HG02938 (cell line): ENCODE measurements around the gene JAZF1.
"Not testable (repeated sequence)": the region's sequence is repeated elsewhere in the genome, so short reads cannot be mapped to it uniquely, and the experiment has no call there.

ENCODE experiments used
- ATAC-seq: cut with Tn5 transposase; IDR thresholded peaks from one replicate; pipeline ENCODE4 v1.9.1; 2021; ENCODE audit warnings: mild to moderate bottlenecking, moderate library complexity; ENCODE audit not compliant: unreplicated experiment

Gene JAZF1

DNA sequence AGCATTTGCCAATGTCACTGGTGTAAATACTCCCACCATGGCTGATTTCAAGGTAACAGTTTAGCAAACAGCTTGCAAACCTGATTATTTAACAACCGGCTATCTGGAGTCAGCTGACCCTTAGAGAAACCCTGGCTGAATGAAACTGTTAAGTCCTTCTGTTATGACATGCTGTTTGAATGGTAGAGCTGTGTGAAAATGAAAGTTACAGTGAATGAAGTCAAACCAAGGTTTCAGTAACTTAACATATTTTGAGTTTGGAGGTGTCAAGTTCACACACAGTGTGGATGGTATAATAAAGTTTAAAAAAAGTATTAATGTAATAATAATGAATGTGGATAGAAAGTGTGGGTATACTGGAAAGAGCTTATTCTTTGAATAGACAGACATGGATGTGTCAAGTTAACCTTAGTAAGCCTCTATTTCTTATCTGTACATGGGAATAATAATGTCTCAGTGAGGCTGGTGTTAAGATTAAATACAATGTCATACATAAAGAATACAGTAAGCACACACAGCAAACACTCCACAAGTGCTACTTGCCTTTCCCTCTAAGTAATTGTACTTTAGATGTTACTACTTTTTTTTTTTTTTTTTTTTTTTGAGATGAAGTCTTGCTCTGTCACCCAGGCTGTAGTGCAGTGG is 290.3 kb downstream of the JAZF1 start:
- ATAC-seq: peak; percentile 100

DNA sequence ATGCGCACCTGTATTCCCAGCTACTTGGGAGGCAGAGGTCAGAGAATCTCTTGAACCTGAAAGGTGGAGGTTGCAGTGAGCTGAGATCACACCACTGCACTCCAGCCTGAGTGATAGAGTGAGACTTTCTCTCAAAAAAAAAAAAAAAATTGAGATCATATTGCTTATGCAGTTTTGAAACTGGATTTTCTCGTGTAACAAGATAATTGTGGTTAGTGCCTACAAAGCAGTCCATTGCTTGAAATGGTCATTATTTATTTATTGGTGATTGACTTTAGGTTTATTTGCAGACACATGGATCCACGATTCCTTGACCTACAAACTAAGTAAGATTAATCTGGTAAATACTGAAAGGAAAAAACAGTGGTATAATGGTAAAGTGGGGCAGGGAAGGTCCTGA is 290.8 kb downstream of the JAZF1 start:
- no peak for ATAC-seq

DNA sequence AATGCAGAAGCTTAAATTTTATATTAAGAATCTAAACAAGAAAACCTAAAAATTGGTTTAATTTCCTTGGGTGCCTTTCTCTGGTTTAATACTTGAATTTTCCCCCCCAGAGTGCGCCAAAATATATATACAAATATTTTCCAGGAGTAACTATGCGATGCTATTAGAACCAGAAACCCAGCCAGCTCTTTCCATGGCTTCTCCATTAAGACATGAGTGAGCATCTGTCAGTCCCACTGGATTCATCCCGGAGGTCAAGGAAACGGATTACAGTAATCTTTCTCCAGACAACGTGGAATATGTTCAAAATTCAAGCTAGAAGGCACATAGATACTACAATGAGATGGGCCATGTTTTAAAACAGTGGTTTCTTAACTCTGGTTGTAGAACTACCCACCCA is 291.9 kb downstream of the JAZF1 start:
- no peak for ATAC-seq

DNA sequence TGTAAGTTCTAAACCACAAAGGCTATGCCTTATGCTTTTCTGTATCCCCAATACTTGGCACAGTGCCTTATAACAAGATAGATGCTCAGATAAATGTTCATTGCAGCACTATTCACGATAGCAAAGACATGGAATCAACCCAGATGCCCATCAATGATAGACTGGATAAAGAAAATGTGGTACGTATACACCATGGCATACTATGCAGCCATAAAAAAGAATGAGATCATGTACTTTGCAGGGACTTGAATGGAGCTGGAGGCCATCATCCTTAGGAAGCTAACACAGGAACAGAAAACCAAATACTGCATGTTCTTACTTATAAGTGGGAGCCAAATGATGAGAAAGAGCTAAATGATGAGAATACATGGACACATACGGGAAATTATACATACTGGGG is 293.9 kb downstream of the JAZF1 start:
- ATAC-seq: not testable (repeated sequence)

DNA sequence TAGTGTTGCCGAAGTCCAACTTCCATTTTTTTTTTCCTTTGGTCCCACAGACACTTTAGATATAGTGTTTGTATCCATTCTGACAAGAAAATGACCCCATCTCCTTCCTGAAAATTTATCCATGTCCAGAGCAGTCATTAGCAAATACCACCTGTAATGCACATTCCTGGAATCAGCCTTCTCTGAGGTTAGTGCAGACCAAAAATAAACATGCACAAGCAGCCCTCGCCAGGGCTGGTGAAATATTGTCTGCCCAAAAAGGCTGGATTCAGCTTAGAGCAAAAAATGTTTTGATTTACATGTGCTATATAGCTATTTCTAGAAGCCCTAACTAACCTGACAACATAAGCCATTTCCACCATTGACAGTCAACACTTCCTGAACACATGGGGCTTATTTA is 294.9 kb downstream of the JAZF1 start:
- ATAC-seq: no peak

DNA sequence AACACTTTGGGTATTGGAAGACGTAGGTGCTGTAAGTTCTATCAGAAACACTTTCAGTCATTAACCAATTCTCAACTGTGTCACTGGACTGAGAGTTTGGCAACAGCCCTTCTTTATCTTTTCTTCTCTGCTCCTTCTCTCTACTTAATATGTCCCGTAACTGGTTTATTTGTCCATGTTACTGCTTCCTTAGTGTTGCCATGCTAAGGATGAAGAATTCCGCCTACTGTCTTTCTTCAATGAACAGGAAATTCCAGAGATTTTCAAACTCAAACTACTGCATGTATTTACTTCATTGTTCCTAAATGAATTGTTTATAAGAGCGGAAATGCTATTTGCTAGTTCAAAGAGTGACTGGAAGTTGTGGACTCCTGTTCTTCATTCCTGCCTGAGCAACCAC is 296.9 kb downstream of the JAZF1 start:
- no peak for ATAC-seq

DNA sequence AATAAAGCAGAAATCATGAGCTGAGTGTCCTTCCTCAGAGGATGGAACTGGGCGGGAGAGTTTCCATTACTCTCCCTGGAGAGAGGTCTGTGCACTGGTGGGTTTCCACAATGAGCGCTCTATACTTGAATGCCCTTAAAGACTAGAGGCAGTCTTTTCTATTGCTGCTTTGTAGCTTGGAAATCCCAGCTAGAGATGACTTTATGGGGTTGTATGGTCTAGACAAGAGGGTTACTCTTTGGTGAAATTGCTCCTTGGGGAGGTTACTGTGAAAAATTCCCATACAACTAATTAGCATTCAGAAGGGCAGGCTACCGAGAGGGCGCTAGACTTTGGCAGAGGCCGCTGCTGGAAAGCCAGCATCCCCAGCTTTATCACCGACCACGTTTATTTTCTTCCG is 303.8 kb downstream of the JAZF1 start:
- ATAC-seq: no peak

DNA sequence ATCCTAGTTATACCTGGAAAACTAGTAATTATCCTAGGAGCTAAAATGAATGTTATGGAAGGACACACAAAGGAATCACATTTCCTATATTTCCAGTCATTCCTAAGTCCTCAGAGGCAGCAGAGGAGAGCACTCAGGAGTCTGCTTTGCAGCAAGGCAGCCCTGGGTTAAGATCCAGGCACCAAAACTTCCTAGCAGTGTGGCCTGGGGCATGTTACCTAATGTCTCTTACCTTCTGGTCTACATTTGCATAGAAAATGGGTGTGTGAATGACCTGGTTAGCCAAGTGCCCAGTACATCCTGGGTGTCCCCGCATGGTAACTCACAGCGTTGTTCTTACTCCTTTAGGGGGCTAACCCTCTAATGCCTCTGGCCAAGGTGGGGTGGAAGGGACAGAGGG is 304.8 kb downstream of the JAZF1 start:
- no peak for ATAC-seq

DNA sequence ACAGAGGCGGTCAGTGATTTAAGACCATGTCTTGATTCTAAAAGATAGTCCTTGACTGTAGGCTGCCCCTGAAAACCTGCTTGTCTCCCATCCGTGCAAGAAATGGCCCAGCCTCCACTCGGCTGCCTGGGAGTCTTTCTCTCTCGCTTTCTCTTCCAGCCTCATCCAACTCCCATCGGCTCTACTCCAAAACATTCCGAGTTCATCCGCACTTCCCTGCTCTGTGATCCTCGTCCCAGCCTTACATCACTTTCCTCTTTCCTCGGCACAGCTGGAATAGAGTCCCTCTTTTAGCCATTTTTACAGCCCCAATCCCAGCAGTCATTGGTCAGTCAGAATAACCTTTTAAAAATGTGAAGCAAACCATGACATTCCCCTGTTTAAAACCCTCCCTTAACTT is 305.5 kb downstream of the JAZF1 start:
- no peak for ATAC-seq

DNA sequence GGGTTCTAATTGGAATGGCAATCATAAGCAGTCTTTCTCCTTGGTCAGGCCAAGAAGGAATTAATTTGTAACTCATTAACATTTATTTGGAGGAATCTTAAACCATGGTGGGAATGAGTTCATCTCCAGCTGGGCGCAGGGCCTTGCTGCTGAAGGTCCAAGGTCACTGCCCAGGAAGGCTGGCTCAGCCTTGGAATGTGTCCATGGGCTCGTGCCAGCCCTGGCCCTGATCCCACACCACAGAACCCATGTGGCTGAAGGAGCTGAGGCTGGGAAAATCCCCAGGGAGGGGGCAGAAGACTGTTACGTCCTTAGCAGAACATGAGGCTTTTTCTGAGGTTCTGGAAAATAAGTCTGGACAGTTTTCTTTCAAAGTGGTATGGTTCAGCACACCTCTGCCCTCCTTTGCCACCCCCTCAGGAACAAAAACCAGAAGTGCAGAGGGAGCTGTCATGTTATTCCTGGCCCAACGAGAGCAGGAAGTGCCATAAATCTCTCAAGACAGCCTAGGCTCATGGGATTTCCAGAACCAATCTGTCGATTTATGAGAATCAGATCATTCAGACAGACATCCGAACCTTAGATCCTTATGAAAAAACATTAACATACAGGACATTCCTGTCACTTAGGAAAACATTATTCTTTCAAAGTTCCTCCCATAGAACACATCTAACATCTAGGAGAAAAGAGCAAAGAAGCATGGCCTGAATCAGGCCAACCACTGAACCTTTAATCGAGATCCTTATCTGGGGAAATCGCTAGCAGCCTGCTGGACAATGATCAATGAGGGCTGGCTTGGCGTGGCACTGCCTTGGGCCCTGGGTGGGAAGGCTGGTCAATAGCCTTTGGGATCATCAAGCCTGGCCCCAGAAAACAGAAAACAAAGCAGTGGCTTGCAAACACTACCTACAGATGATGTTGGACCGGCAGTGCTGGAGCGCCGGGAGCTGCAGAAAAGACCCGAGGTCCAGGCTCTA is 306.3 kb downstream of the JAZF1 start:
- no peak for ATAC-seq

DNA sequence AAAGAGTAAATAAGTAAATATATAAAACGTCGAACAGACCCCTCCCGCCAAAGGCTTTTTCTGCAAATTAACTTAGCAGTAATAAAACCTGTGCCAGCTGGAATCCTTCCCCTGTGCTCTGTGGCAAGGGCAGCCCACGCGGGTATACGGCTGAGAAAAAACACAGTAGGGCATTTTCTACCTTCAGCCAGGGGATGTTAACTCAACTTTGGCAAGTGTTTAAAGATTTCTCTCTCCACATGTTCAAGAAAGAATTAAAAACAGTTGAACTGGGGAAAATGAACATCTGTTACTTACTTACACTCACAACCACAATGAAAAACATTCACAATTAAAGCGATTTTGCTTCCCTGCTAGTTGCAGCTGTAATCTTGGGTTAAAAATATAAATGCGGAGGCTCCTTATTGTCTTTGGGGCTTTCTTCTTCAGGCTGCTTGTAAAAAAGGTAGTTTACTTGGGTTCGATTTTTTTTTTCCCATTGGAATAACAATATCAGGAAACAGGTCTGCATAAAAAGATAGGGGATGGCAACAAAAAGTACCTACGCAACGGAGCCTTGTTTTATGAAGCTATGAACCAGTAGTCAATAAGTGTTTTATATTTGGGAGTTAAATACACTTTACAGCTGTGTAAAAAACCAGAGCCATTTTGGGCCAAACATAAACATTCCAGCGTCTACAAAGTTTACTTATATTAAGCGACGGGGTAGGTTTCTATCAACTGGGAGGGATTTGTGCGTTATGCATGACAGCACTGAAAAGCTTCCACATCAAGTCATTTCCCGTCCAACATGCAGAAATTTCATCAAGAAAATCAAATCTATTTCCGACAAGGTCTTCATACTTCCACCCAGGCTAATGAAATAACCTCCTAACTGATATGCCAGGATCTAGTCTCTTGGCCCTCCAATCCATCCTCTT is 308.0 kb downstream of the JAZF1 start:
- ATAC-seq: no peak

DNA sequence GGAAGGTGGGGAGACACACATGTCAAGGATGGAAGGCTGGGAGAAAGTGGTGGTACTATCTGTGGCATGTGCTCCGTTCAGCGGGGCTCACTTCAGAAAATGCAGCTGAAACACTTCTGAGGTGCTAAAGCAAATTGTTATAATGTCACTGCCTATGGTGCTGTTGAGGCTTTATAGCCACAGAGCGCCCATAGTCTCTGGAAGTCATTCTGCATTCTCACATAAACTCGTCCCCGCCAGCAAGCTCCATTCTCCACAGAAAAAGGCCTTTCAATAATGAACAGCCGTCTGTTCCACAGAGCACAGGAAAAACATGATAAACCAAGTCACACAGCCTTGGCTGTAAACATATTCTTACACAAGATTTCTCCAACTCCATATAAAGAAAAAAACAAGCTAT is 308.7 kb downstream of the JAZF1 start:
- ATAC-seq: no peak

DNA sequence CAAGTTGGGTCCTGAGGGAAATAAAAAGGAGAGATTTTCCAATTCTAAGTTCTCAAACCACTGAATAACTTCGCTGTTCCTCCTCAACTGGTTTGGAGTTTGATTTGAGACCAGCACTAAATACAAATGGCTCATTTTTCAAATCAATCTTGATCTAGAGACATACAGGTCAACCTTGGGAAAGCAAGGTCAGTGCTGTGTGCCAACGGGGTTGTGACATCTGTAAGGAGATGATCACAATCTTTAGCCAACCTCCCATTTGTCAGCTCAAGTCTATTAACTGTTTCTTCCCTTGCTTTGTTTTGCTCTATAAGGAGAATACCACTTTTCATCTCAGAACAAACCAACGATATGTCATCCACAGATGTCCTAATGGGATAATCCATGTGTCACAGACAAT is 309.5 kb downstream of the JAZF1 start:
- ATAC-seq: no peak

DNA sequence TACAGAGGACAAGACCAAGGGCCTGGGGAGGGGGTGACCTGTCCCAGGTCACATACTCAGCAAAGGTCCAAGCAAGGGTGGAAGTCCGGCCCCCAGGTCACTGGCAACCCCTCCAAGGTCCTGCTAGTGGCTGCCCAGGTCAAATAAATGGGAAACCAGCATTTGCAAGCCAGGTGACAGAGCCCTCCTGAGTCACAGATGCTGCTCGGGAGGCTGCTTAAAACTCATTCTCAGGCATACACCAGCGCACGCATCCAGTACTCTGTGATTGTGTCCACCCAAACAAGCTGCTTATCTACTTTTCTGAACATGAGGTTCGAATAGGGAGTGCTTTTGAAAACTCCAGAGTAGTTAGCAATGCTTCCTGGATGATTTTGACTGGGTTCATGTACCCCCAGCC is 310.0 kb downstream of the JAZF1 start:
- no peak for ATAC-seq

DNA sequence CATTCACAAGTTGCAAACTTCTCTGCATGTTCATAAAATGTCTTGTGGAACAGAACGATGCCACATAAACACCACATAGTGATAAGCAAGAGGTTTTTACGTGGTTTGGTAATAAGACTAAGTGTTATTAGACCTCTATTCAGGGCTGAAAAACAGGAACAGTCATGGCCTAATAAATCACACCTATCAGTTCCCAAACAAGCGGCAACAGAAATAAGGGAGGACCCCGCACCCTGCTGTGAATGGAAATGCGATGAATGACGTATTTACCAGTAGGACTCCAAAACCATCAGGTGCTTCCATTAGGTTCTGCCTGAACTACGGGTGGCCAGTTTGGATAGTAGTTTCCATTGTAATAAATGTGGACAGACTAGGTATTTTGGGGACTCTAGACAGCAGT is 311.5 kb downstream of the JAZF1 start:
- no peak for ATAC-seq

DNA sequence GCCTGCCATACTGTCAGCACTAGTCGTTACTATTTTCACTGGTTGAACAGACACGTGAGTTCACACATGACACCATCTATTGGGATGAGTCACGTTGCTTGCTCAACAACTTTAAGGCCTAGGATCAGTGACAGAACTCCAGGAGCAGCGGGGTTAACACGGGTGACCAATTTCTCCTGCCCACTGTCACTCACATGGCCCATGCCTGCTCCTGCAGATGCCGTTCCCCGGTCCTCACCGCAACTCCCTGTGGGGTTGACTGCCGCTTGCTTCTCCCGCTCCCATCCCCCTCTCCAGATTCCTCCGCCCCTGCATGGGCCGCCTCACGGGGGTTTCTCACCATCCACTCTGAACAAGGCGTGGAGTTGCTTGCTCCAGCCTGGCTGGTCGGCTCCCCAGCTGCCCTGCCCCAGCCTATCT is 312.5 kb downstream of the JAZF1 start:
- no peak for ATAC-seq

DNA sequence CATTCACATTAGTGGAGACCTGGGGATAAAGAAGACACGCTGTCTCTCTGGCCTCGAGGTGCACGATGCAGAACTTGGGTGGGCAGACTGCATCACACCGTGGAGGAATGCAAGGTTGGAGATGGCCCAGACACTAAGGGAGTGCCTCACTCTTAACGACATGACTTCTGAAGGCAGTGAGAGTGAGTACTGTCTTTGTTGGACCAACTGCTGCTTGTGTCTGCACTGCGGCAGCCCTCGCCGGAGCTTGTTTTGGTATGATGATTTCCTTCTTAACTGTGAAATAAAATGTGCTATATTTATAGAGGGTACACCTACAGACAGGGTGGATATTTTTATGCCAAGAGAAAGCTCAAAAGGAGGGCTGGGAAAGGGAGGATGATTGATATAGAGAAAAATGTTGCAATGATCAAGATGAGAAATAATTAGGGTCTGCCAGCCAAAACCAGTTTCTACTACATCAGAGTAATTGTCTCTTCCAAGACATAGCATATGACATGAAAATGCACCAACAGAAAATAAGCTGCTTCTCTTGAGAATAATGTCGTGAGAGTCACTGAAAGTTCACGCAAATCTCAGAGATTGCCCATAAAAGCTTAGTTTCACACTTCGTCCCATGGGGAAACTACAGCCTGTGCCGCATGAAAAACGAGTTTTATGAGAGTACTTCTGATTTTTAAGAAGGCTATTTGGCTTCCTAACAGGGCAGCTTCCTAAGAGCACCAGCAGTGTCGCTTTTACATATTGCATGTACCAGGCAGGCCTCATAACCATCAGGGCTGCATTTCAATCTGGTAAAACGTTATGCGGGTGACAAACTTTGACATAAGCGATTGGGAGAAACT is 313.5 kb downstream of the JAZF1 start:
- ATAC-seq: no peak

DNA sequence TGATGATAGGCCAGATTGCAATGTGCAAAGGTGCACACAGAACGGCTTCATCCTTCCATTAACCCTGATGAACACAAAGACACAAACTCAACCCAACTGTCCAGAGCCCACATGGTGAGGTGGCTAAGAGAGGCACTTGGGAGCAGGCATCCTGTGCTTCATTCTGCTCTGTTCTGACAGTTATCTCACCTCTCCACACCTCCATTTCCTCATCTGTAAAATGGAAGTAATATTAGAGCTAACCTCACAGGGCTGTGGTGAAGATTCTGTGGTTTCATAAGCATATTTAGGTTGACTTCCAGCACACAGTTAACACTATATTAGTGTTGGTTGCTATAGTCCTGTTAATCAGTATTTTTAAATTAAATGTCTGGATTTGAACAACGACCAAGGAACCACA is 314.3 kb downstream of the JAZF1 start:
- ATAC-seq: no peak

DNA sequence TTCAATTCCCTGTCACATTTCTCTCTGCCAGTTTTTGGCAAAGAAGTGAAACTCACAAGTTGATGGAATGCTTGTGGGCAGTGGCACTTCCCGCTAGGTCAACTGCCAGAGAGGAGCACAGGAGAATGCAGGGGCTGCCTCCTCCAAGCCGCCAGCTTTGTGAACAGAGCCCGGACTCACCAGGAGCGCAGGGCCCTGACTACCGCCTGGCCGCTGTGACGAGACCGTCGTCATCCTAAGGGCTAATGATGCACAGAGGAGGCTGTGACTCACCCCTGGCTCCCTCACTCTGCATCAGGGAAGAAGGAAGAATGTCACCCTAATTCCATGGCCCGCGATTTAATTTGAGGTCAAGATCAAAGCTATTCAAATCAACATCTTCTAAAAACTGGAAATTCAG is 316.7 kb downstream of the JAZF1 start:
- ATAC-seq: no peak

DNA sequence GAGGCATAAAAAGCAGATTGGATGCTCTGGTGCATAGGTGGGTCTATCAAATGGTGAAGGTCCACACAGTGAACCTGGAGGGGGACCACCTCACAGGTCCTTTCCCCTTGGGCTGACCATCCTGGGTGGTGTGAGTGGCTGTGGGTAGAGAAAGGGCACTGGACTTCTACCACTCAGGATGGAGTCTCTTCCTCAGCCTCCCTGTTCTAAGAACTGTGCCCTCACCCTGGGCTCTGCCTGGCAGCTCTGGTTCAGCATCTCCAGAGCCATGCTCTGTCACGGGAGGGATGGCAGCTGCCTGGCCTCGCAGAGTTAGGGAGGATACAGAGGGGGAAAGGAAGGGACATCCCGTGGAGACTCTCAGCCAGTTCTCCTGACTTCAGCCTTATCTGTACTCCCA is 318.8 kb downstream of the JAZF1 start:
- no peak for ATAC-seq
